ENCODE results near the gene CLCN1.

The CLCN1 gene

DNA sequence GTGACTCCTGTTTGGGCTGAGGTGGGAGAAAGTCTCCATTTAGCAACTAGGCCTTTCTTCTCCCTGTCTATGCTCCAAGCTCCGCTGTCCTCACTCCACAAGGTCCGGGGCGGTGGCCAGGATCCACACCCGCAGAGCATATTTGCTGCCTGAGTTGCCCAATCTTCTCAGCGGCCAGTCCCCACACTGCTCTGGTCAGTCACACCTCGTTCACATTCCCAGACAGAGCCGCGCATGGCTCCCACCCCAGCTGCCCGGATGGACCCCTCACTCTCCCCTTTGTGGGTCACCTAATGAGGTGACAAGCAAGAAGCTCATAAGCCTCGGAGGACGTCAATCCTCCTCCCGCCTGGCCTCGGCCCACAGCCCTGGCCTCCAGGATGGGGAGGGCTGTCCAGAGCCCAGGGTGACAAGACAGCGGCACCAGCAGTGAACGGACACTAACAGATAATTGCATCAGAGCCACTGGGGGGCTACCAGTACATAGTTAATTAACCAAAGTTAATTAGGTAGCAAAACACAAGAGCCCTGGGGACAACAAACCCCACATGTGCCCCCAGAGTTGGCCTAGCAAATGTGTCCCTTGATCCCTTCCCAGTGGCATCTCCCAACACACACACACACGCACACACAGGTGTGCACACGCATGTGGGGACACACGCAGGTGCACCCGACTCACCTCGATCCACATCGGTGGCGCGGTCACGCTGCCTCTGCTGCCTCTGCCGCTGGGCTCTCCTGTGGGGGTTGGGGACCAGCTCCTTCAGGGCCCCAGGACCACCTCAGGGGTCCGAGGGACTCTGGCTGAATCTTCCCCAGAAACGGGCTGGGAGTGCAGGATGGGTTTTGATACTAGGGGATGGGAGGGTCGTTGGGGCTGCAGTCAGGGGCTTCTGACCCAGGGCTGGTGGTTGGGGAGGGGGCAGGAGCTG is 81.0 kb downstream of the CLCN1 start:
- DNase-seq (ENCODE audit: low read depth) = no peak

- no peak for DNase-seq (ENCODE audit: low read depth)
Measured at GRCh38 chr7:143397710-143398530, 82.0 kb downstream of the CLCN1 start.

DNA sequence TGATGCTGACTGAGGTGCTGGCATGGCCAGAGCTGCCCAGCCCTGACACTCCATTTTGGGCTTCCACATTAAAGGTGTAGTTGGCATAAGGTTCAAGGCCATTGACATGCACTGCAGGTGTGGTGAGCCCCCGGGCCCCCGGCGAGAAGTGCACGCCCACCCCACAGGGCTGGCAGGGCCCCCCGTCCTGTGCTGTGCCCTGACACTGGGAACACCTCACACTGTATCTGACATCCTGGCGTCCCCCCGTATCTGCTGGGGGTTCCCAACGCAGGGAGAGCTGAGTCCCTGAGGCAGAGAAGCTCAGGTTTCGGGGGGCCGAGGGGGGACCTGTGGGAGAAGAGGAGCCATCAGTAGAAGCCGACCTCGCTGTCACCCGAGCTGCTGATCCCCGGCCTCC is 82.7 kb downstream of the CLCN1 start:
- no peak for DNase-seq (ENCODE audit: low read depth)

DNA sequence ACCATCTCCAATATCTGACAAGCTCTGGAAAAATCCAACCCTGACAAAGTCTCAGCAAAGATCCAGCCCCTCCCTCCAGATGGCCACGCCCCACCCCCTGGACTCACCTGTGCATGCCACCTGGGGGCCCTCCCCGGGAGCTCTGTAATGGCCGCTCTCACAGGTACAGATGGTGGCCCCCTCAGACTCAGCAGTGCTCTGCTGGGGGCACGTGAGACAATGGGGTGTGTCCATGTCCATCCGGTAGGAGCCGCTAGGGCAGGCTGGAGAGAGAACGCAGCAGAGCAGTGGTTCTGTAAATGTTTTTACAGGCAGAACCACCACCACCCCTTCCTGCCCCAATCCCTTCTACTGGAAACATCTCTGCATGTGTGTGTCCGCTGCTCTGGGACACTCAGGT is 83.2 kb downstream of the CLCN1 start:
- no peak for DNase-seq (ENCODE audit: low read depth)

GRCh38 chr7:143399642-143400041 is 83.7 kb downstream of the CLCN1 start:
- DNase-seq (ENCODE audit: low read depth) = no peak

GRCh38 chr7:143401265-143401664 is 85.4 kb downstream of the CLCN1 start:
- no peak for DNase-seq (ENCODE audit: low read depth)
